CD4-positive, alpha-beta T cell (primary cell): Measurements from ENCODE around the gene HLA-B. TPM values are rescaled to one million over a fixed set of nuclear protein-coding genes. Genes with fewer than 3 reads are reported as not detected.
"Not testable (repeated sequence)": the region's sequence is repeated elsewhere in the genome, so short reads cannot be mapped to it uniquely, and the experiment has no call there.

Experiments used
- ATAC-seq: fragments of 200-7000 bp; cut with Tn5 transposase; one replicate; pipeline ENCODE4 v1.10.0; 2022; ENCODE audit warnings: mild to moderate bottlenecking; ENCODE audit not compliant: poor library complexity
- CTCF ChIA-PET: fragments of 350-600 bp; sonication (Branson Sonifier 250); formaldehyde crosslinking; loops from one replicate; lab custom pipeline; 2021; ENCODE audit warnings: antibody characterized with exemption, inconsistent platforms; lab: Charles Lee
- POLR2A ChIA-PET: fragments of 350-600 bp; sonication (Branson Sonifier 250); formaldehyde crosslinking; loops from one replicate; lab custom pipeline; 2021; ENCODE audit warnings: antibody characterized with exemption, inconsistent platforms; lab: Charles Lee
- DNase-seq, 14 experiments: peaks; one replicate each; pipeline ENCODE4 v3.0.0-alpha.2; 2013 to 2020; ENCODE audit warnings: mixed read lengths in 2 of 14
- H3K27ac ChIP-seq, 2 donors: one replicate each; pipeline versions ENCODE4 v1.5.1 to v1.7.0; 2013; ENCODE audit warnings: low read length in 2 of 2, low read depth in 1 of 2, mild to moderate bottlenecking in 1 of 2
- H3K27me3 ChIP-seq, 2 experiments: 1 replicate in 1 of 2; 2 replicates in 1 of 2; pipeline versions ENCODE4 v1.6.1 to v1.7.0; 2013; ENCODE audit warnings: low read length in 2 of 2, control low read depth in 1 of 2, mild to moderate bottlenecking in 1 of 2, moderate library complexity in 1 of 2; ENCODE audit not compliant: insufficient read depth in 2 of 2, control insufficient read depth in 1 of 2
- H3K36me3 ChIP-seq: one replicate; pipeline ENCODE4 v1.6.1; 2013; ENCODE audit warnings: low read length, control low read depth; ENCODE audit not compliant: insufficient read depth
- H3K4me1 ChIP-seq: one replicate; pipeline ENCODE4 v1.6.1; 2013; ENCODE audit warnings: low read length, control low read depth; ENCODE audit not compliant: insufficient read depth
- H3K4me3 ChIP-seq: one replicate; pipeline ENCODE4 v1.5.1; 2013; ENCODE audit warnings: mild to moderate bottlenecking, low read length, moderate library complexity
- H3K9me3 ChIP-seq, 2 experiments: 1 replicate in 1 of 2; 2 replicates in 1 of 2; pipeline versions ENCODE4 v1.6.1 to v1.7.0; 2013; ENCODE audit warnings: low read length in 2 of 2, mild to moderate bottlenecking in 2 of 2, control low read depth in 1 of 2, moderate library complexity in 1 of 2; ENCODE audit not compliant: control insufficient read depth in 1 of 2, insufficient read depth in 1 of 2
- H3K27ac Mint-ChIP-seq: one replicate; pipeline ENCODE4 v1.8.0; 2020; ENCODE audit warnings: mixed read lengths
- H3K27me3 Mint-ChIP-seq: one replicate; pipeline ENCODE4 v1.8.0; 2021; ENCODE audit warnings: mixed read lengths
- H3K36me3 Mint-ChIP-seq: one replicate; pipeline ENCODE4 v1.8.0; 2021; ENCODE audit warnings: low read depth, mixed read lengths
- H3K4me1 Mint-ChIP-seq: one replicate; pipeline ENCODE4 v1.8.0; 2021; ENCODE audit warnings: low read depth, mixed read lengths
- H3K4me3 Mint-ChIP-seq: one replicate; pipeline ENCODE4 v1.8.0; 2020; ENCODE audit warnings: mild to moderate bottlenecking, mixed read lengths
- H3K9me3 Mint-ChIP-seq: one replicate; pipeline ENCODE4 v1.8.0; 2020; ENCODE audit warnings: mixed read lengths
- intact Hi-C, 2 experiments: fragments of 100-400 bp; cut with DNase I in 1 of 2; cut with micrococcal nuclease in 1 of 2; formaldehyde crosslinking; loops; one replicate each; pipeline versions ENCODE4 v1.15.1 to v1.9.0; 2023 to 2025; cut with DNase I, micrococcal nuclease
- total RNA-seq, 174 experiments: library from RNA in 2 of 174; stranded (reverse) in 2 of 174; gene quantifications; one replicate each; pipeline ENCODE4 v1.2.3 and lab custom pipeline; 2021 to 2026
- TF ChIP-seq, protein P1 (sequence below): fragments of 200-600 bp; IDR thresholded peaks from one replicate; pipeline ENCODE4 v1.8.0; 2022; ENCODE audit warnings: antibody characterized with exemption, mild to moderate bottlenecking

Gene HLA-B
- total RNA-seq, 2 experiments from 2014 or later = 6,758 to 7,013 TPM

GRCh38 chr6:31397901-31398525 is 41.0 kb upstream of the HLA-B start:
- Histone ChIP-seq H3K27ac (no peak overlapping the region), H3K36me3 (peaks cover 6% of the 10 kb centered on the region), H3K27me3 (no peaks in the 10 kb centered on the region), H3K9me3 (no peaks in the 10 kb centered on the region), H3K4me1 (peaks cover 47% of the 10 kb centered on the region), H3K4me3 (no peak overlapping the region)
- ChIA-PET POLR2A (interaction anchor here (0.6 to 3.1 kb wide), 3 partner anchors 44 to 651 kb away, joined by 3 to 17 read pairs (median 3); no protein-coding TSS in a partner anchor), CTCF (interaction anchor here (0.5 to 2.0 kb wide), 5 partner anchors 11 to 261 kb away, joined by 3 to 14 read pairs (median 4); no protein-coding TSS in a partner anchor)
- Mint-ChIP-seq H3K27me3 (no peaks in the 10 kb centered on the region), H3K4me3 (peak overlapping the region; percentile 44), H3K27ac (no peak overlapping the region), H3K9me3 (no peaks in the 10 kb centered on the region), H3K4me1 (peaks cover 46% of the 10 kb centered on the region), H3K36me3 (peaks cover 20% of the 10 kb centered on the region)
- no peak for ATAC-seq
- TF ChIP-seq, protein P1, sequence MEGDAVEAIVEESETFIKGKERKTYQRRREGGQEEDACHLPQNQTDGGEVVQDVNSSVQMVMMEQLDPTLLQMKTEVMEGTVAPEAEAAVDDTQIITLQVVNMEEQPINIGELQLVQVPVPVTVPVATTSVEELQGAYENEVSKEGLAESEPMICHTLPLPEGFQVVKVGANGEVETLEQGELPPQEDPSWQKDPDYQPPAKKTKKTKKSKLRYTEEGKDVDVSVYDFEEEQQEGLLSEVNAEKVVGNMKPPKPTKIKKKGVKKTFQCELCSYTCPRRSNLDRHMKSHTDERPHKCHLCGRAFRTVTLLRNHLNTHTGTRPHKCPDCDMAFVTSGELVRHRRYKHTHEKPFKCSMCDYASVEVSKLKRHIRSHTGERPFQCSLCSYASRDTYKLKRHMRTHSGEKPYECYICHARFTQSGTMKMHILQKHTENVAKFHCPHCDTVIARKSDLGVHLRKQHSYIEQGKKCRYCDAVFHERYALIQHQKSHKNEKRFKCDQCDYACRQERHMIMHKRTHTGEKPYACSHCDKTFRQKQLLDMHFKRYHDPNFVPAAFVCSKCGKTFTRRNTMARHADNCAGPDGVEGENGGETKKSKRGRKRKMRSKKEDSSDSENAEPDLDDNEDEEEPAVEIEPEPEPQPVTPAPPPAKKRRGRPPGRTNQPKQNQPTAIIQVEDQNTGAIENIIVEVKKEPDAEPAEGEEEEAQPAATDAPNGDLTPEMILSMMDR = no peak
- intact Hi-C loops = loop anchor here (1.0 to 5.0 kb wide), 2 partner anchors 43 to 199 kb away; no protein-coding TSS in a partner anchor
- DNase-seq = no peak

DNA sequence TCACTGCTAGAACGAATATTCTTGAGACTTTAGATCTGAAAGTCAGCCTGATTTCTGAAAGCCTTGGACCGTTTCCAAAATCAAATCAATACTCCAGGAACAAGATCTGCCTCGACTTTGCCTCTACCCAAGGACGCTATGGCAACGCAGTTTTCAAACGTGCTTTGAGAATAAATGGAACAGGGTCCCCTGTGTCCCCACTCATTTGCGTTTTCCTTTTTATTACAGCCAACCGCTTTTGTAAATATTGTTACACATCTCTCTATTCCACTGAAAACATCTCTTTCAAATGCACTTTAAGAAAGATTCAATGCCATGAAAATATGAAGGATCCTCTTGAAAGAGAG is 40.1 kb upstream of the HLA-B start:
- H3K4me3 Mint-ChIP-seq = peak overlapping the region; percentile 84
- H3K4me1 Mint-ChIP-seq = peaks cover 37% of the 10 kb centered on the region
- peaks cover 20% of the 10 kb centered on the region for H3K36me3 Mint-ChIP-seq
- H3K9me3 ChIP-seq, ATAC-seq, H3K27me3 ChIP-seq, H3K27me3 Mint-ChIP-seq, H3K27ac ChIP-seq, H3K36me3 ChIP-seq, DNase-seq, H3K4me3 ChIP-seq, H3K9me3 Mint-ChIP-seq: not testable (repeated sequence)
- ChIA-PET POLR2A (interaction anchor here (0.6 to 1.0 kb wide), 2 partner anchors 47 to 652 kb away, joined by 3 read pairs; no protein-coding TSS in a partner anchor), CTCF (interaction anchor here (1.6 to 2.0 kb wide), 3 partner anchors 45 to 260 kb away, joined by 4 to 14 read pairs (median 4); no protein-coding TSS in a partner anchor)
- intact Hi-C loops = loop anchor here (1.0 to 5.0 kb wide), 2 partner anchors 44 to 200 kb away; no protein-coding TSS in a partner anchor
- H3K27ac Mint-ChIP-seq = peak overlapping the region; percentile 28
- H3K4me1 ChIP-seq = peaks cover 38% of the 10 kb centered on the region

- peaks cover 33% of the 10 kb centered on the region for H3K4me1 ChIP-seq
- DNase-seq = peak; percentile 76 to 92 (median 87)
- H3K9me3 ChIP-seq = no peaks in the 10 kb centered on the region
- H3K9me3 Mint-ChIP-seq = no peaks in the 10 kb centered on the region
- H3K4me3 Mint-ChIP-seq = peak overlapping the region; percentile 84
- H3K36me3 ChIP-seq = peaks cover 6% of the 10 kb centered on the region
- intact Hi-C loops = loop anchor here (1.0 to 5.0 kb wide), 2 partner anchors 45 to 201 kb away; no protein-coding TSS in a partner anchor
- ChIA-PET POLR2A (no interaction called here), CTCF (interaction anchor here (1.6 to 2.0 kb wide), 3 partner anchors 46 to 259 kb away, joined by 4 to 14 read pairs (median 4); no protein-coding TSS in a partner anchor)
- H3K27me3 ChIP-seq = no peaks in the 10 kb centered on the region
- H3K4me1 Mint-ChIP-seq = peaks cover 32% of the 10 kb centered on the region
- H3K27ac Mint-ChIP-seq = peak overlapping the region; percentile 28
- peaks cover 20% of the 10 kb centered on the region for H3K36me3 Mint-ChIP-seq
- H3K27me3 Mint-ChIP-seq = no peaks in the 10 kb centered on the region
- H3K4me3 ChIP-seq = no peak overlapping the region
- ATAC-seq = peak; percentile 75
- TF ChIP-seq, protein P1 = peak; percentile 76
- no peak overlapping the region for H3K27ac ChIP-seq
Measured at GRCh38 chr6:31396422-31397152, 39.6 kb upstream of the HLA-B start.
